Caco-2 (cell line): ENCODE measurements around the gene PDE4D. TPM values are rescaled to one million over a fixed set of nuclear protein-coding genes. Genes with fewer than 3 reads are reported as not detected.

ENCODE experiments used
- BruUV-seq: library from RNA; stranded (reverse); fragments of 400-500 nt; replicated peaks from 2 replicates; lab custom pipeline; 2021; lab: Mats Ljungman, UMichigan
- CTCF ChIA-PET: fragments of 300-600 bp; sonication (Branson Sonifier 250); formaldehyde crosslinking; loops from one replicate; lab custom pipeline; 2022; ENCODE audit warnings: antibody characterized with exemption; lab: Charles Lee
- POLR2A ChIA-PET: fragments of 300-600 bp; sonication (Branson Sonifier 250); formaldehyde crosslinking; loops from one replicate; lab custom pipeline; 2022; ENCODE audit warnings: antibody characterized with exemption; lab: Charles Lee
- DNase-seq, 2 experiments: peaks; one replicate each; pipeline versions ENCODE4 v3.0.0 to v3.0.0-alpha.2; 2020 to 2022
- H3K27me3 ChIP-seq: replicated peaks from 2 replicates; pipeline ENCODE4 v1.6.0; 2011; ENCODE audit warnings: low read length; ENCODE audit not compliant: control insufficient read depth, insufficient read depth
- H3K36me3 ChIP-seq: 2 replicates; pipeline ENCODE4 v1.5.1; 2011; ENCODE audit warnings: low read length; ENCODE audit not compliant: control insufficient read depth, insufficient read depth
- H3K4me1 ChIP-seq: fragments of 250-450 bp; sonication (Bioruptor Pico); 2 replicates; pipeline ENCODE4 v1.5.1; 2020; ENCODE audit warnings: mild to moderate bottlenecking
- H3K4me3 ChIP-seq: 2 replicates; pipeline ENCODE4 v1.5.1; 2011; ENCODE audit warnings: low read depth, mild to moderate bottlenecking, control low read depth, low read length
- H3K9me3 ChIP-seq: fragments of 250-450 bp; sonication (Bioruptor Pico); 2 replicates; pipeline ENCODE4 v1.5.1; 2020; ENCODE audit warnings: mild to moderate bottlenecking, moderate library complexity
- H3K27ac Mint-ChIP-seq: one replicate; pipeline ENCODE4 v1.8.0; 2022; ENCODE audit warnings: mixed read lengths; ENCODE audit not compliant: unreplicated experiment
- H3K27me3 Mint-ChIP-seq: one replicate; pipeline ENCODE4 v1.8.0; 2022; ENCODE audit warnings: mixed read lengths; ENCODE audit not compliant: insufficient read depth, unreplicated experiment
- H3K36me3 Mint-ChIP-seq: one replicate; pipeline ENCODE4 v1.8.0; 2022; ENCODE audit warnings: mild to moderate bottlenecking, mixed read lengths; ENCODE audit not compliant: insufficient read depth, unreplicated experiment
- H3K4me1 Mint-ChIP-seq: one replicate; pipeline ENCODE4 v1.8.0; 2022; ENCODE audit warnings: low read depth, mixed read lengths; ENCODE audit not compliant: unreplicated experiment
- H3K4me3 Mint-ChIP-seq: one replicate; pipeline ENCODE4 v1.8.0; 2022; ENCODE audit warnings: mild to moderate bottlenecking, moderate library complexity, mixed read lengths; ENCODE audit not compliant: unreplicated experiment
- H3K9me3 Mint-ChIP-seq: one replicate; pipeline ENCODE4 v1.8.0; 2022; ENCODE audit warnings: mixed read lengths; ENCODE audit not compliant: unreplicated experiment
- intact Hi-C: fragments of 100-400 bp; cut with micrococcal nuclease; formaldehyde crosslinking; loops from one replicate; pipeline ENCODE4 v1.10.0; 2022; ENCODE audit not compliant: unreplicated experiment
- total RNA-seq: library from RNA; stranded (reverse); gene quantifications from 2 replicates; pipeline ENCODE4 v1.2.3, GENCODE V29; 2022
- TF ChIP-seq, protein P1 (sequence below), 2 experiments: fragments of 200-600 bp in 1 of 2; IDR thresholded peaks; 1 replicate in 1 of 2; 2 replicates in 1 of 2; pipeline versions ENCODE4 v1.5.1 to v1.8.0; 2011 to 2022; ENCODE audit warnings: antibody characterized with exemption in 1 of 2, control low read depth in 1 of 2, inconsistent platforms in 1 of 2, low read depth in 1 of 2, low read length in 1 of 2, mild to moderate bottlenecking in 1 of 2, moderate library complexity in 1 of 2; ENCODE audit not compliant: insufficient read depth in 1 of 2, severe bottlenecking in 1 of 2, unreplicated experiment in 1 of 2

Gene PDE4D
- total RNA-seq, 1 experiment from 2014 or later: 89.8 TPM

DNA sequence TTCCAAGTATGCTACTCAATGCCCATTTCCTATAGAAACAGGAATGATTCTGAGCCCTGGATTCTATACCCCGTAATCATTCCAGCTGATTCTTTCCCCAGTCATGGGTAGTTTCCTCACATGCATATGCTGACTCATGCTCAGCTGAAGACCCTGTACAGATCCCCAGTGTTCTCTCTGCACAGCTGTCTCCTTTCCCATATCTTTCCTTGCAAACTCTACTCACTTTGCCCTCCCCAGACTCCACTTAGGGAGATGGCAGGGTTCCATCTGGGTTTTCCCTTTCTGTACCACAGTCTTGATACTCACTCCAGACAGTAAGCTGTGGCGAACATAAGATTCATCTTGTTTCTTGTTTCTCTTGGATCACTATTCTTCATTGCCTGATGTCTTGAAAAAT lies 953.1 kb downstream of the PDE4D start:
- Histone ChIP-seq H3K4me1 (peaks cover 4% of the 10 kb centered on the region; the same call in 1 of the 2 replicates), H3K36me3 (no peaks in the 10 kb centered on the region), H3K4me3 (no peak overlapping the region), H3K9me3 (peaks cover 4% of the 10 kb centered on the region; the same call in 1 of the 2 replicates), H3K27me3 (no peaks in the 10 kb centered on the region)
- Mint-ChIP-seq H3K27me3 (no peaks in the 10 kb centered on the region), H3K4me1 (no peaks in the 10 kb centered on the region), H3K27ac (no peak overlapping the region), H3K36me3 (no peaks in the 10 kb centered on the region), H3K9me3 (peaks cover 10% of the 10 kb centered on the region), H3K4me3 (no peak overlapping the region)
- no peak for DNase-seq
- TF ChIP-seq, protein P1, sequence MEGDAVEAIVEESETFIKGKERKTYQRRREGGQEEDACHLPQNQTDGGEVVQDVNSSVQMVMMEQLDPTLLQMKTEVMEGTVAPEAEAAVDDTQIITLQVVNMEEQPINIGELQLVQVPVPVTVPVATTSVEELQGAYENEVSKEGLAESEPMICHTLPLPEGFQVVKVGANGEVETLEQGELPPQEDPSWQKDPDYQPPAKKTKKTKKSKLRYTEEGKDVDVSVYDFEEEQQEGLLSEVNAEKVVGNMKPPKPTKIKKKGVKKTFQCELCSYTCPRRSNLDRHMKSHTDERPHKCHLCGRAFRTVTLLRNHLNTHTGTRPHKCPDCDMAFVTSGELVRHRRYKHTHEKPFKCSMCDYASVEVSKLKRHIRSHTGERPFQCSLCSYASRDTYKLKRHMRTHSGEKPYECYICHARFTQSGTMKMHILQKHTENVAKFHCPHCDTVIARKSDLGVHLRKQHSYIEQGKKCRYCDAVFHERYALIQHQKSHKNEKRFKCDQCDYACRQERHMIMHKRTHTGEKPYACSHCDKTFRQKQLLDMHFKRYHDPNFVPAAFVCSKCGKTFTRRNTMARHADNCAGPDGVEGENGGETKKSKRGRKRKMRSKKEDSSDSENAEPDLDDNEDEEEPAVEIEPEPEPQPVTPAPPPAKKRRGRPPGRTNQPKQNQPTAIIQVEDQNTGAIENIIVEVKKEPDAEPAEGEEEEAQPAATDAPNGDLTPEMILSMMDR (IDR thresholded peaks at IDR 0.05; ENCODE audit: insufficient read depth in 1 of 2, low read depth in 1 of 2, low read length in 1 of 2, severe bottlenecking in 1 of 2, unreplicated experiment in 1 of 2): no peak
- BruUV-seq: no TSS peak
- CTCF ChIA-PET: no interaction called here
- POLR2A ChIA-PET: no interaction called here
- intact Hi-C loops: no loop called here

DNA sequence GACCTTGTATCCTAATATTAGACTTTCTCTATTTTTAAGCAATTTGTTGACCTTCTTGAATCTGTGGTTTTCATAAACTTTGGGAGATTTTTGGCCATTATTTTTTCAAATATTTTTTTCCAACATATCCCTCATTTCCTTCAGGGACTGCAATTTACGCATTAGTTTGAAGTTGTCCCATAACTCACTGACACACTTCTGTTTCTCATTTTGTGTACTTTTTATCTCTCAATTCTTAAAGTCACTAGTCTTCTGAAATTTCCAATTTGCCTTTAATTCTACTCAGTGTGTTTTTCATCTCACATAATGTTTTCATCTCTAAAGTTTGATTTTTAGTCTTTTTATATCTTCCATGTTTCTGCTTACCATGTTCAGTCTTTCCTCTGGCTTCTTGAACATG lies 953.9 kb downstream of the PDE4D start:
- Histone ChIP-seq H3K4me1 (peaks cover 4% of the 10 kb centered on the region; the same call in 1 of the 2 replicates), H3K27me3 (no peaks in the 10 kb centered on the region), H3K4me3 (no peak overlapping the region), H3K9me3 (peaks cover 4% of the 10 kb centered on the region; the same call in 1 of the 2 replicates), H3K36me3 (no peaks in the 10 kb centered on the region)
- no peaks in the 10 kb centered on the region for H3K36me3 Mint-ChIP-seq
- POLR2A ChIA-PET: no interaction called here
- no peaks in the 10 kb centered on the region for H3K4me1 Mint-ChIP-seq
- DNase-seq: no peak
- intact Hi-C loops: no loop called here
- BruUV-seq: no TSS peak
- H3K27ac Mint-ChIP-seq: no peak overlapping the region
- CTCF ChIA-PET: no interaction called here
- TF ChIP-seq, protein P1 (IDR thresholded peaks at IDR 0.05; ENCODE audit: insufficient read depth in 1 of 2, low read depth in 1 of 2, low read length in 1 of 2, severe bottlenecking in 1 of 2, unreplicated experiment in 1 of 2): no peak
- no peak overlapping the region for H3K4me3 Mint-ChIP-seq
- peaks cover 10% of the 10 kb centered on the region for H3K9me3 Mint-ChIP-seq
- H3K27me3 Mint-ChIP-seq: no peaks in the 10 kb centered on the region

DNA sequence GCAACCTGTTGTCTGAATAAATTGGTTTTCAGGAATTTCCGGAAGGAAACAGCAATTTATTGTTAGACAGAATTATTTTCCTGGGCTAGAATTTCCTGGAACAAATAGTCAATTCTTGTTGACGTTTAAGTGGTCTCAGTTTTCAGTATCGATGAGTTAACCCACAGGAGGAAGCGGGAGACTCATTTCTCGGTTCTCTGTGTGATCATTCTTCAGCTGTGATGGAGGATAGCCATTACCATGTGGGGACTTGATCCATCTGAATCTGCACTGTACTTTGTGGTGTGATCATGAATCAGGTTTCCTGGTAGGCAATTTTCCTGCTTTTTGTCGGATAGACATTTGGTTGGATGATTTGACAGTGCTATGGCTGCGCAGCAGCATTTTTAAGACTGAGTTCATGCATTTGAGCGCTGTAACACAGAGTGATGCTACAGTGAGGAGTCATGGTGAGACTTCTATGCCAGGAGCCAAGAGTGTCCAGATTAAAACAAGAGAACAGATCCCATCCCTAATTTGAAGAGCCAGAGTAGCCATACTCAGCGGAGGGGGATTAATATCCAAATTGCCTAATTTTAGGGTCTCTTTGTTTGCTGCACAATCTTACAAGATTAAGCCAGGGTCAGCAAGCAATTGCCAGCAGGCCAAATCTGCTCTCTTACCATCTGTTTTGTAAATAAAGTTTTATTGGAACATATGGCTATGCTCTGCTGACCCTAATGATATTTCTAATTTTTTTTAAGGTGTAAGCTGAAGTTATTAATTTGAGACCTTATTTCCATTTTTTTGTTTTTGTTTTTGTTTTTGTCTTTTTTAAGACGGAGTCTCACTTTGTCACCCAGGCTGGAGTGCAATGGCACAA lies 954.7 kb downstream of the PDE4D start:
- peaks cover 4% of the 10 kb centered on the region; the same call in 1 of the 2 replicates for H3K4me1 ChIP-seq
- no peak for DNase-seq
- ChIA-PET CTCF (no interaction called here), POLR2A (no interaction called here)
- H3K27me3 Mint-ChIP-seq: no peaks in the 10 kb centered on the region
- BruUV-seq: no TSS peak
- no peaks in the 10 kb centered on the region for H3K4me1 Mint-ChIP-seq
- no peak overlapping the region for H3K4me3 Mint-ChIP-seq
- H3K4me3 ChIP-seq: no peak overlapping the region
- TF ChIP-seq, protein P1 (IDR thresholded peaks at IDR 0.05; ENCODE audit: insufficient read depth in 1 of 2, low read depth in 1 of 2, low read length in 1 of 2, severe bottlenecking in 1 of 2, unreplicated experiment in 1 of 2): no peak
- H3K36me3 Mint-ChIP-seq: no peaks in the 10 kb centered on the region
- peaks cover 10% of the 10 kb centered on the region for H3K9me3 Mint-ChIP-seq
- intact Hi-C loops: no loop called here
- H3K27me3 ChIP-seq: no peaks in the 10 kb centered on the region
- H3K9me3 ChIP-seq: peaks cover 4% of the 10 kb centered on the region; the same call in 1 of the 2 replicates
- H3K36me3 ChIP-seq: no peaks in the 10 kb centered on the region
- no peak overlapping the region for H3K27ac Mint-ChIP-seq
